GM10266 (cell line): ENCODE results near the gene NALCN.

Experiments used
- DNase-seq: peaks from one replicate; pipeline ENCODE4 v3.0.0; 2012; ENCODE audit errors: extremely low spot score
- CTCF ChIP-seq: IDR thresholded peaks from 2 replicates; pipeline ENCODE4 v1.5.1; 2012; ENCODE audit warnings: mild to moderate bottlenecking, low read depth; ENCODE audit not compliant: control insufficient read depth, insufficient read depth; ENCODE audit errors: missing control alignments

Gene NALCN

DNA sequence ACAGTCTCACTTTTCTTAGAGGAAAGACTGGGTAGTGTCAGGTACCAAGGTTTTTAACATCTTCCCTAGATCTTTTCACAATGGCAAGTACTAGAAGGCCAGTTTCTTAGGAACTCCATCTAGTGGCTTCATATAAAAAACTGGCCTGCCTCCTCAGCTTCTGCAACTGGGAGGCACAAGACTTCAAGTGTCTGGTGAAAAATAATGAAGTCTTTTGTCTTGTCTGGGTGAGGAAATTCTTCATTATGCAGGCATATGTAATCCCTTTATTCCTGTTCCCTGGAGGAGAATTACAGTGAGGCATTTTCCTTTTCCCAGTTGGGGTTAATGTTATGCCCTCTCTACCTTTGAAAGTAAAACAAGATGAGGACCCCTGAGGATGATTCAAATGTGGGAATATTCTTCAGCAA is 300.5 kb downstream of the NALCN start:
- DNase-seq = no peak
- no peak for TF ChIP-seq CTCF

GRCh38 chr13:101111894-101112293 is 304.4 kb downstream of the NALCN start:
- no peak for TF ChIP-seq CTCF

GRCh38 chr13:101109005-101109404 is 307.3 kb downstream of the NALCN start:
- no peak for DNase-seq
- TF ChIP-seq CTCF = no peak

More at GRCh38 chr13:101111894-101112293, 304.4 kb downstream of the NALCN start:
- no peak for DNase-seq

DNA sequence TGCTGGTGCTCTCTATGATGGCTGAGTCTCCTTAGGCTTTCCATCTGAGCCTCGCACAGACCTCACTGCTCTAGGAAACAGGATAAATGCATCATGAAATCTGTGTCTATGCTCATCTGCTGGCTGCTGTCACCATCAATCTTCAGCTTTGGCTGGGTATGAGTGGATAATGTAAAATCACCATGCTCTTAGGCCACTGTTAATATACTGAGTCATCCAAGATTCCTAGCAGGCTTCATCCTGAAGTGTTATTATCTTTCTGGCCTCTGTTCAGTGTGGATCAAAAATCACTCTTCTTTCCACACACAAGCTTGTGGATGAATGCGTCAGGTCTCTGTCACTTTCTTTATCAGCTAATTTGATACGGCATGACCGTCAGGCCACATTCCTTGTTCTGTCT is 317.4 kb downstream of the NALCN start:
- no peak for TF ChIP-seq CTCF

DNA sequence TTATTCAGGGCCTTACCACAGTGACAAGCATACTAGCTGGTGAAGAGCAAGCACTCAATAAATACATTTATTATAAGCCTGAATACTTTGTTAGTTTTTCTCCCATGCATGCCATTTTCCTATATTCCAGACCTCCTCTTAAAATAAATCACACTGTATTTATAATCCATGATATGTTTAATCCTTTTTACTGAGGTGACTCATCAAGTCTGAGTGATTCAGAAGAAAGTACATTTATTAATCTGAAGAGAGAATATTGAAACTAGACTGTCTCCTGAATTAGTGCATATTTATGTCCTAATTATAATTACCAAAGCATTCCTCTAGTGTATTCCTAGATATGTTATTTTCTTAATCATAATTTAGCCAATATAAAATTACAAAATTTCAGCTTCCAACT is 323.3 kb downstream of the NALCN start:
- TF ChIP-seq CTCF = no peak
- no peak for DNase-seq

More for the DNA sequence above, 317.4 kb downstream of the NALCN start:
- no peak for DNase-seq

DNA sequence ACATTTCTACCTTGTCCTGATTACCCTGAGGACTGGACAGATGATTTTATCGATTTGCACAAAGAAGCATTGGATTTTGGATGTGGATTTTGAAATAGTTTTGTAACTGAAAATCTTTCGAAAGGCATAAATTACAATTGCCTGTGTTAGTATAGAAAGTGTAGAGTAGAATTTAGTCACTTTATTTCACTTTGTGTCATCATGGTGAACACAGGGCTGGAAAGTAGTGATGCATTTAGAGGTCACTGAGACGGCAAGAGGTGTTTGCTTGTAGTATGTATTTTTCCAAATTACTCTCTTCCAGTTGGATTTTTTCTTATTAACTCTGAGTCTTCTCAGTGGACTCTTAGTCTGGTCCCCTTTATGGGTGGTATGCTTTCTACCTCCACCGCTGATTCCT is 326.0 kb downstream of the NALCN start:
- DNase-seq = no peak
- no peak for TF ChIP-seq CTCF

DNA sequence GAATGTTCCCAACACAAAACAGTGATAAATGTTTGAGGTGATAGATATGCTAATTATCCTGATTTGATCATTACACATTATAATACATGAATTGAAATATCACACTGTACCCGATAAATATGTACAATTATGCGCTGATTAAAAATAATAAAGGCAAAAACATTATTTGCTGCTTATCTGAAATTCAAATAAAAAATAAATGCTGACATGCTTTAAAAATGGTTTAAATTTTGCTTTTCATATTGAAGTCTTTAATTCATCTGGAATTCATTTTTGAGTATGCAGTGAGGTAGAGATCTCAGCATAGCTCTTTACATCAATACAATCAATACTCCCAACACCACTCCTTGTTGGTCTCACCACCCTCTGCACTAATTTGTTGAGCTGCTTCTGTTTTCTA is 330.8 kb downstream of the NALCN start:
- TF ChIP-seq CTCF = no peak
- DNase-seq = no peak
